ENCODE measurements around the gene ITIH3.

GRCh38 chr3:52848617-52849016 lies 54.0 kb downstream of the ITIH3 start:
- TF ChIP-seq EZH2 (IDR thresholded peaks at IDR 0.05; ENCODE audit: borderline replicate concordance, low read depth, low read length, poor library complexity, severe bottlenecking) (no peak), CTCF (conservative IDR thresholded peaks at IDR 0.05; ENCODE audit: low read depth, low read length) (no peak)

Measured in A673 (cell line).